T-helper 2 cell treated with Interferon-gamma antibody and Interleukin-4, amounts not matched to agents 5 μg/mL and 100 μg/mL, for 36 hours (primary cell): ENCODE measurements around the gene CDC42BPG.

Experiments used
- DNase-seq: peaks from one replicate; pipeline ENCODE4 v3.0.0; 2021; ENCODE audit warnings: low spot score
- H3K27ac Mint-ChIP-seq: one replicate; pipeline ENCODE4 v1.8.0; 2021; ENCODE audit warnings: mild to moderate bottlenecking, mixed read lengths
- H3K27me3 Mint-ChIP-seq: one replicate; pipeline ENCODE4 v1.8.0; 2021; ENCODE audit warnings: low read depth, mixed read lengths
- H3K36me3 Mint-ChIP-seq: one replicate; pipeline ENCODE4 v1.8.0; 2021; ENCODE audit warnings: low read depth, mixed read lengths
- H3K4me1 Mint-ChIP-seq: one replicate; pipeline ENCODE4 v1.8.0; 2021; ENCODE audit warnings: low read depth, mixed read lengths
- H3K4me3 Mint-ChIP-seq: one replicate; pipeline ENCODE4 v1.8.0; 2022; ENCODE audit warnings: mild to moderate bottlenecking, moderate library complexity, mixed read lengths
- H3K9me3 Mint-ChIP-seq: one replicate; pipeline ENCODE4 v1.8.0; 2021; ENCODE audit warnings: mixed read lengths

Gene CDC42BPG

GRCh38 chr11:64799623-64800302 is 44.7 kb downstream of the CDC42BPG start:
- H3K4me3 Mint-ChIP-seq: no peak overlapping the region

GRCh38 chr11:64799256-64799622 is 45.2 kb downstream of the CDC42BPG start:
- Mint-ChIP-seq H3K4me1 (peaks cover 17% of the 10 kb centered on the region), H3K9me3 (no peaks in the 10 kb centered on the region), H3K27me3 (no peaks in the 10 kb centered on the region), H3K4me3 (no peak overlapping the region), H3K36me3 (peaks cover 23% of the 10 kb centered on the region), H3K27ac (no peak overlapping the region)
- no peak for DNase-seq

More at GRCh38 chr11:64799623-64800302, 44.7 kb downstream of the CDC42BPG start:
- no peak for DNase-seq
- no peaks in the 10 kb centered on the region for H3K27me3 Mint-ChIP-seq
- peaks cover 21% of the 10 kb centered on the region for H3K36me3 Mint-ChIP-seq
- no peak overlapping the region for H3K27ac Mint-ChIP-seq
- H3K9me3 Mint-ChIP-seq: no peaks in the 10 kb centered on the region
- H3K4me1 Mint-ChIP-seq: peaks cover 15% of the 10 kb centered on the region

GRCh38 chr11:64796757-64797541 is 47.5 kb downstream of the CDC42BPG start:
- no peak overlapping the region for H3K4me3 Mint-ChIP-seq
- no peak overlapping the region for H3K27ac Mint-ChIP-seq
- peaks cover 6% of the 10 kb centered on the region for H3K4me1 Mint-ChIP-seq
- H3K36me3 Mint-ChIP-seq: peaks cover 25% of the 10 kb centered on the region
- no peak for DNase-seq
- H3K27me3 Mint-ChIP-seq: no peaks in the 10 kb centered on the region
- no peaks in the 10 kb centered on the region for H3K9me3 Mint-ChIP-seq

GRCh38 chr11:64796047-64796756 is 48.3 kb downstream of the CDC42BPG start:
- Mint-ChIP-seq H3K27ac (no peak overlapping the region), H3K36me3 (peaks cover 25% of the 10 kb centered on the region), H3K4me1 (peaks cover 5% of the 10 kb centered on the region), H3K4me3 (no peak overlapping the region), H3K9me3 (no peaks in the 10 kb centered on the region), H3K27me3 (no peaks in the 10 kb centered on the region)
- no peak for DNase-seq

GRCh38 chr11:64794526-64794925 is 49.9 kb downstream of the CDC42BPG start:
- Mint-ChIP-seq H3K27me3 (no peaks in the 10 kb centered on the region), H3K4me3 (no peak overlapping the region), H3K4me1 (peaks cover 5% of the 10 kb centered on the region), H3K27ac (peak overlapping the region; percentile 43), H3K36me3 (peaks cover 27% of the 10 kb centered on the region), H3K9me3 (no peaks in the 10 kb centered on the region)
- no peak for DNase-seq

GRCh38 chr11:64793271-64794160 is 50.9 kb downstream of the CDC42BPG start:
- Mint-ChIP-seq H3K27me3 (no peaks in the 10 kb centered on the region), H3K27ac (peak overlapping the region; percentile 42), H3K4me3 (no peak overlapping the region), H3K36me3 (peaks cover 22% of the 10 kb centered on the region), H3K4me1 (peaks cover 5% of the 10 kb centered on the region), H3K9me3 (no peaks in the 10 kb centered on the region)
- no peak for DNase-seq

- peaks cover 23% of the 10 kb centered on the region for H3K36me3 Mint-ChIP-seq
- DNase-seq: no peak
- no peaks in the 10 kb centered on the region for H3K9me3 Mint-ChIP-seq
- H3K27me3 Mint-ChIP-seq: no peaks in the 10 kb centered on the region
- H3K4me1 Mint-ChIP-seq: peaks cover 8% of the 10 kb centered on the region
- H3K27ac Mint-ChIP-seq: no peak overlapping the region
- H3K4me3 Mint-ChIP-seq: no peak overlapping the region
Observed at GRCh38 chr11:64792482-64792881, 52.0 kb downstream of the CDC42BPG start.

- peaks cover 23% of the 10 kb centered on the region for H3K36me3 Mint-ChIP-seq
- no peak for DNase-seq
- no peaks in the 10 kb centered on the region for H3K27me3 Mint-ChIP-seq
- H3K9me3 Mint-ChIP-seq: no peaks in the 10 kb centered on the region
- H3K4me3 Mint-ChIP-seq: no peak overlapping the region
- peaks cover 9% of the 10 kb centered on the region for H3K4me1 Mint-ChIP-seq
- H3K27ac Mint-ChIP-seq: no peak overlapping the region
Observed at GRCh38 chr11:64791781-64792291, 52.6 kb downstream of the CDC42BPG start.

- no peaks in the 10 kb centered on the region for H3K9me3 Mint-ChIP-seq
- H3K4me3 Mint-ChIP-seq: no peak overlapping the region
- H3K27me3 Mint-ChIP-seq: no peaks in the 10 kb centered on the region
- no peak overlapping the region for H3K27ac Mint-ChIP-seq
- peaks cover 9% of the 10 kb centered on the region for H3K4me1 Mint-ChIP-seq
- DNase-seq: no peak
- H3K36me3 Mint-ChIP-seq: peaks cover 15% of the 10 kb centered on the region
Observed at GRCh38 chr11:64790205-64791095, 54.0 kb downstream of the CDC42BPG start.

- no peak overlapping the region for H3K27ac Mint-ChIP-seq
- DNase-seq: no peak
- H3K4me3 Mint-ChIP-seq: no peak overlapping the region
- H3K36me3 Mint-ChIP-seq: peaks cover 11% of the 10 kb centered on the region
- no peaks in the 10 kb centered on the region for H3K9me3 Mint-ChIP-seq
- H3K4me1 Mint-ChIP-seq: peaks cover 5% of the 10 kb centered on the region
- no peaks in the 10 kb centered on the region for H3K27me3 Mint-ChIP-seq
Observed at GRCh38 chr11:64789331-64790204, 54.9 kb downstream of the CDC42BPG start.

GRCh38 chr11:64788321-64789215 is 55.9 kb downstream of the CDC42BPG start:
- no peak for DNase-seq
- Mint-ChIP-seq H3K27ac (no peak overlapping the region), H3K27me3 (no peaks in the 10 kb centered on the region), H3K9me3 (no peaks in the 10 kb centered on the region), H3K4me1 (peaks cover 4% of the 10 kb centered on the region), H3K36me3 (peaks cover 9% of the 10 kb centered on the region), H3K4me3 (no peak overlapping the region)
